Stomach (tissue), 9 donors: ENCODE measurements around the gene PPTC7. TPM values are rescaled to one million over a fixed set of nuclear protein-coding genes. Genes with fewer than 3 reads are reported as not detected.
A peak's percentile ranks its signal among the peaks of the same experiment; 100 is the strongest.
"Not testable (repeated sequence)": the region's sequence is repeated elsewhere in the genome, so short reads cannot be mapped to it uniquely, and the experiment has no call there.

ENCODE experiments used
- DNase-seq, 2 donors: peaks; one replicate each; pipeline versions ENCODE4 v3.0.0 to v3.0.0-alpha.2; 2013 to 2019
- H3K27ac ChIP-seq, 5 donors: fragments of 200-600 bp in 4 of 5; sonication (generic) in 4 of 5; one replicate each; pipeline ENCODE4 v1.5.1; 2013 to 2019; ENCODE audit warnings: mild to moderate bottlenecking in 1 of 5, moderate library complexity in 1 of 5
- H3K27me3 ChIP-seq, 3 donors: fragments of 200-600 bp; sonication (generic); one replicate each; pipeline ENCODE4 v1.5.1; 2017 to 2019; ENCODE audit warnings: mixed run types in 1 of 3
- H3K36me3 ChIP-seq, 4 donors: fragments of 200-600 bp; sonication (generic); 1 replicate in 3 of 4; 2 replicates in 1 of 4; pipeline ENCODE4 v1.5.1; 2016 to 2019
- H3K4me1 ChIP-seq, 4 donors: fragments of 200-600 bp; sonication (generic); one replicate each; pipeline ENCODE4 v1.5.1; 2016 to 2019
- H3K4me3 ChIP-seq, 4 donors: fragments of 200-600 bp; sonication (generic) in 3 of 4; one replicate each; pipeline ENCODE4 v1.5.1; 2016 to 2019; ENCODE audit warnings: mild to moderate bottlenecking in 1 of 4
- H3K9me3 ChIP-seq, 4 donors: fragments of 200-600 bp; sonication (generic); one replicate each; pipeline ENCODE4 v1.5.1; 2016 to 2019
- EP300 ChIP-seq: sonication (generic); formaldehyde crosslinking; IDR thresholded peaks from one replicate; pipeline ENCODE4 v1.6.1; 2017; ENCODE audit warnings: antibody characterized with exemption
- POLR2A ChIP-seq, 4 donors: fragments of 450-650 bp; IDR thresholded peaks; one replicate each; pipeline ENCODE4 v1.6.1; 2016; ENCODE audit warnings: antibody characterized with exemption in 4 of 4, control low read depth in 2 of 4, mild to moderate bottlenecking in 1 of 4, moderate library complexity in 1 of 4
- POLR2AphosphoS5 ChIP-seq, 3 donors: sonication (generic); formaldehyde crosslinking; IDR thresholded peaks; one replicate each; pipeline ENCODE4 v1.6.1; 2016; ENCODE audit warnings: antibody characterized with exemption in 3 of 3
- WGBS, 5 donors: extraction: QIAGEN DNeasy Blood & Tissue Kit in 3 of 5; methylation state at CpG; one replicate each; pipeline versions ENCODE4 v1.1.5 to v1.1.7; 2013 to 2018; 5-methylcytosine and 5-hydroxymethylcytosine counted together
- intact Hi-C: fragments of 100-400 bp; cut with DNase I; formaldehyde crosslinking; loops from one replicate; pipeline ENCODE4 v1.15.1; 2023; ENCODE audit warnings: low total_unique reads
- polyA plus RNA-seq, 3 donors: library from polyadenylated mRNA; stranded (reverse); fragments of 200-250 nt; gene quantifications; one replicate each; pipeline ENCODE4 v1.2.3, GENCODE V29; 2013
- total RNA-seq, 5 donors: library from RNA; depleted of rRNA; stranded (reverse); fragments of >200 nt; gene quantifications; one replicate each; pipeline versions ENCODE4 v1.1.0 to v1.2.3, GENCODE V29; 2014 to 2016
- TF ChIP-seq, protein P1 (sequence below), 7 experiments: fragments of 450-650 bp in 4 of 7; fragments of 200-600 bp in 3 of 7; sonication (generic) in 3 of 7; IDR thresholded peaks; one replicate each; pipeline ENCODE4 v1.5.1; 2016 to 2019; ENCODE audit warnings: antibody characterized with exemption in 7 of 7, control low read depth in 2 of 7, mild to moderate bottlenecking in 1 of 7
- donor health status: healthy with polysubstance abuse.
- donor health status: Bipolar disorder and iron deficiency.
- donor health status: healthy.

Gene PPTC7
- total and polyA plus RNA-seq, 8 donors, result 8.2 to 46.4 (median 14.8) TPM

DNA sequence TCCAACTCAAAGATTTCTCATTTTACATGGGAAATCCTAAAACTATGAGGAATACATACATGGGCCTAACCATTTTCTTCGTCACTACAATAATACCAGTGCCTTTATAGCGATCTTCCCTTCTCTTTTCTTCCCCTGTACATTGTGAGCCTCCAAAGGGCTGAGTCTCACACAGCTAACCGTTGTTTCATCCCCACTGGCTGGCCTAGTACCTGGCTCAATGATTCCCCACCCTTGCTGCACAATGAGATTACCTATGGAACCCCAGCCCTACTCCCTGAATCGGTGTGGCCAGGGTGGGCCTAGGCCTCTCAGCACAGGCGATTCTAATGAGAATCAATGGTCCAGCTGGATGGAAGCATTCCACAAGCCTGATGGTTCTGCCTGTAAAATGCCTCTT lies 16.1 kb downstream of the PPTC7 start:
- Histone ChIP-seq H3K4me1 (peaks cover 30 to 59% (median 43%) of the 10 kb centered on the region in 4 donors), H3K9me3 (peaks cover 4 to 17% (median 10%) of the 10 kb centered on the region in 4 donors), H3K27ac (peak overlapping the region in 1 of 5 donors; percentile 35), H3K36me3 (no peaks in the 10 kb centered on the region), H3K4me3 (no peak overlapping the region), H3K27me3 (no peaks in the 10 kb centered on the region)
- WGBS, 5 donors, result 91 to 96% (median 94%) methylated on average over 5 of the region's 5 CpGs
- TF ChIP-seq POLR2AphosphoS5 (IDR thresholded peaks at IDR 0.05) (no peak), POLR2A (IDR thresholded peaks at IDR 0.05) (no peak), EP300 (no peak)
- TF ChIP-seq, protein P1, sequence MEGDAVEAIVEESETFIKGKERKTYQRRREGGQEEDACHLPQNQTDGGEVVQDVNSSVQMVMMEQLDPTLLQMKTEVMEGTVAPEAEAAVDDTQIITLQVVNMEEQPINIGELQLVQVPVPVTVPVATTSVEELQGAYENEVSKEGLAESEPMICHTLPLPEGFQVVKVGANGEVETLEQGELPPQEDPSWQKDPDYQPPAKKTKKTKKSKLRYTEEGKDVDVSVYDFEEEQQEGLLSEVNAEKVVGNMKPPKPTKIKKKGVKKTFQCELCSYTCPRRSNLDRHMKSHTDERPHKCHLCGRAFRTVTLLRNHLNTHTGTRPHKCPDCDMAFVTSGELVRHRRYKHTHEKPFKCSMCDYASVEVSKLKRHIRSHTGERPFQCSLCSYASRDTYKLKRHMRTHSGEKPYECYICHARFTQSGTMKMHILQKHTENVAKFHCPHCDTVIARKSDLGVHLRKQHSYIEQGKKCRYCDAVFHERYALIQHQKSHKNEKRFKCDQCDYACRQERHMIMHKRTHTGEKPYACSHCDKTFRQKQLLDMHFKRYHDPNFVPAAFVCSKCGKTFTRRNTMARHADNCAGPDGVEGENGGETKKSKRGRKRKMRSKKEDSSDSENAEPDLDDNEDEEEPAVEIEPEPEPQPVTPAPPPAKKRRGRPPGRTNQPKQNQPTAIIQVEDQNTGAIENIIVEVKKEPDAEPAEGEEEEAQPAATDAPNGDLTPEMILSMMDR (IDR thresholded peaks at IDR 0.05), result no peak
- DNase-seq, result no peak
- intact Hi-C loops, result no loop called here

DNA sequence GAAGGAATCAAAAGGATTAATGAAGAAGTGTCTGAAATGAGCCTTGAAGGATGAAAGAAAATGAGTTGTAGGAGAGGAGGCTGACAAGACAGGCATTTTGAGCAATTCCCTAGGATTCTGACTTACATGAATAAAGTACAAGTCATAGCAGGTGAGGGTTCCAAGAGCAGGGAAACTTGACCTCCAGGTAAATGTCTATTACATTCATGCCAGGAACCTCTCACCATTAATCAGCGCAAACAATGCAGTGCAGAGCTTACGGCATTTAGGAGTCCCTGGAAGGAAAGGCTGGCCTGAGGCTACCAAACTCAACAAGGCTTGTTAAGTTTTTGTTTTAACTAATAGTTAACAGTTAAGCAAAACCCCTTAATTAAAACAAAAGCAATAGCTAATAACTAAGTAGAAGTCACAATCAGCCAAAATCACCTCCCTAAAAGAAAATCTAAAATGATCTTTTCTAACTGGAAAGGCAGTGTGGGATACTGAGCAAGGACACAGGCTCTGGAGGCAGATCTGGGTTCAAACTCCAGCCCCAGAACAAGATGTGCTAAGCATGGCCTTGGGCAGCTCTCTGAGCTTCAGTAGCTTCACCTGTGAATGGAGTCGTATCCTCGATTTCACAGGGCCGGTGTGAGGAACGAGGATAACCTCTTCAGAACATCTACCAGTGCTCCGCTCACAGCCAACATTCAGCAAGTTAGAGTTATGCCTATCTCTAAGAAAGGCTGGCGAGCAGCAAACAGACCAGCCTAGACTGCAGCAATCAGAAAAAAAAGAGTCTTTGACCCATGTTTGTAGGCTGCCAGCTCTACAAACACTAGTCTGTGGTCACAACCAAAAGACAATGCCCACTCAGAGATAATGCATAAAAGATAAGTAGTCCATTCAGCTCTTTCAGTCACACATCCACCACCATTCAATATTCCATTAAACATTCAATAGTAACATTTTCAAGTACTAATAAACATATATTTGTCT lies 16.9 kb downstream of the PPTC7 start:
- intact Hi-C loops, result no loop called here
- 35 to 62% (median 52%) methylated on average over 5 to 8 of the region's 8 CpGs for WGBS, 5 donors
- no peaks in the 10 kb centered on the region for H3K36me3 ChIP-seq
- no peaks in the 10 kb centered on the region for H3K27me3 ChIP-seq
- H3K4me1 ChIP-seq, result peaks cover 30 to 67% (median 51%) of the 10 kb centered on the region in 4 donors
- TF ChIP-seq EP300, result no peak
- no peak for TF ChIP-seq POLR2A (IDR thresholded peaks at IDR 0.05)
- TF ChIP-seq, protein P1 (IDR thresholded peaks at IDR 0.05), result no peak
- no peak for TF ChIP-seq POLR2AphosphoS5 (IDR thresholded peaks at IDR 0.05)
- no peak overlapping the region for H3K4me3 ChIP-seq
- no peak for DNase-seq
- peaks cover 0 to 10% (median 4%) of the 10 kb centered on the region in 4 donors for H3K9me3 ChIP-seq
- H3K27ac ChIP-seq, result peak overlapping the region; percentile 4 to 41 (median 19)

DNA sequence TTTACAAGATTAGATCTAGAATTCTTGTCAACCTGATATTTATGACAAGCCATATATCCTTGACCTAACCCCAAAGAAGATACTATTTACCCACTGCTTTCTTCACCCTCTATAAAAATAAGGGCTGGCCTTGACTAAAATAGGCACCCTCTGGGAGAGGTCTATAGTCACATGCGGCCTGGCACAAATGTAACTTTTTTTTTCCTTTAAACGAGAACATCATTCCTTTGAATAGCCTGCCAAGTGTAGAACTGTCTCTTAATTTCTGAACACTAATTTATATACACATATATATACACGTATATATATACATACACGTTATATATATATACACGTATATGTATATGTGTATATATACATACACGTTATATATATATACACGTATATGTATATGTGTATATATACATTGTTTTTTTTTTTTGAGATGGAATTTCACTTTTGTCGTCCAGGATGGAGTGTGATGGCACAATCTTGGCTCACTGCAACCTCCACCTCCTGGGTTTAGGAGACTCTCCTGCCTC lies 18.6 kb downstream of the PPTC7 start:
- TF ChIP-seq POLR2A (IDR thresholded peaks at IDR 0.05) (no peak), EP300 (no peak), POLR2AphosphoS5 (IDR thresholded peaks at IDR 0.05) (no peak)
- TF ChIP-seq, protein P1 (IDR thresholded peaks at IDR 0.05), result no peak
- WGBS, 5 donors, result 64 to 84% (median 77%) methylated on average over 8 of the region's 8 CpGs
- Histone ChIP-seq H3K36me3 (no peaks in the 10 kb centered on the region), H3K9me3 (peaks cover 0 to 2% (median 0%) of the 10 kb centered on the region in 4 donors), H3K4me1 (peaks cover 30 to 81% (median 59%) of the 10 kb centered on the region in 4 donors), H3K4me3 (no peak overlapping the region), H3K27me3 (no peaks in the 10 kb centered on the region), H3K27ac (peak overlapping the region in 3 of 5 donors; percentile 32 to 64 (median 62))
- no peak for DNase-seq
- intact Hi-C loops, result no loop called here

DNA sequence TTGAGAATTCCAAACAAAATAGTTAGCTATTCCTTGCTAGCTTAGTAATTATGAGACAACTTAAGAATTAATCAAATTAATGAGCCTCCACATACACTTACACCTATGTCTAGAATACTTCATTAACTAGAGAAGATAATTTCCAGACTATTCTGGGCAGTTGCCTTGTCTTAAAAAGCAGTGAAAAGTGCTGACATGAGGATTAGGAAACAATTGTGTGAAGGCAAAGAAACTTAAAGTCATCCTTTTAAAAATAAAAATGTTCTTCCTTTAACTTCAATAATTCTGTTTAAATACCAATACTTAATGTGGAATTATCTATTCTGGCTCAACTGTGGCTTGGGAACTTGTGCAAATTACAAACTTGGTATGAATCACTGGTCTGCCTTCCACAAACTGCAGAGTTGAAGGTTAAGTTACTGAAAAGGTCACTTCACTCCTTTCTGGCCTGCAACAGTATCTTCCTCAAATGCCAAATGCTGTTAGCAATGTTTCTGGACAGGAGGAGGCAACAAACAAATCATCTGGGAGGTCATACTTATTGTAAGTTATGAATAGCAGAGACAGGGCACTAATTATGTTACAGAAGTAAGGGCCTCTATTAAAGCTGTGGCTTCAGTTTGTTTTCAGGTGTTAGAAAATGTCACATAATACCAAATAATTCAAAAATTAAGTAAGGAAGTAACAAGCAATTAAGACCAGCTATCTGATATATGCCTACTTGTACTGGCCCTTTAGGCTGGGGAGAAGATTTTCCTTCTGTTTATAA lies 19.2 kb downstream of the PPTC7 start:
- DNase-seq, result no peak
- TF ChIP-seq POLR2AphosphoS5 (IDR thresholded peaks at IDR 0.05), result peak in 1 of 3 donors; percentile 72
- TF ChIP-seq, protein P1 (IDR thresholded peaks at IDR 0.05), result no peak
- Histone ChIP-seq H3K36me3 (no peaks in the 10 kb centered on the region), H3K4me3 (no peak overlapping the region), H3K4me1 (peaks cover 30 to 86% (median 62%) of the 10 kb centered on the region in 4 donors), H3K27me3 (no peaks in the 10 kb centered on the region), H3K9me3 (no peaks in the 10 kb centered on the region), H3K27ac (peak overlapping the region in 4 of 5 donors; percentile 5 to 64 (median 47))
- intact Hi-C loops, result no loop called here

DNA sequence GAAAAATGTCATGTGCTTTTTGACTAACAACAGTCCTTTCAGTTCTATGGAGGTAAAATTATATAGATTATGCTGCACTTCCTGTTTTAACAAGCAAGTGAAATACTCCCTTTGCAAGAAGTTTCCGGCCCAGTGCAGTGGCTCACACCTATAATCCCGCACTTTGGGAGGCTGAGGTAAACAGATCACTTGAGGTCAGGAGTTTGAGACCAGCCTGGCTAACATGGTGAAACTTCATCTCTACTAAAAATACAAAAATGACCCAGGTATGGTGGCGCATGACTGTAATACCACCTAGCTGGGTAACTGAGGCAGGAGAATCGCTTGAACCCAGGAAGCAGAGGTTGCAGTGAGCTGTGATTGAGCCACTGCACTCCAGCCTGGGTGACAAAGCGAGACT lies 20.7 kb downstream of the PPTC7 start:
- H3K9me3 ChIP-seq, H3K27me3 ChIP-seq, H3K36me3 ChIP-seq, intact Hi-C loops, H3K4me3 ChIP-seq: not testable (repeated sequence)
- peak in 1 of 2 donors; percentile 39 for DNase-seq
- 73 to 82% (median 77%) methylated on average over 5 of the region's 5 CpGs for WGBS, 5 donors
- Histone ChIP-seq H3K27ac (peak overlapping the region in 2 of 5 donors; percentile 40 to 64), H3K4me1 (peaks cover 30 to 96% (median 62%) of the 10 kb centered on the region in 4 donors)
